Choroid plexus epithelial cell (primary cell): ENCODE results near the gene MAB21L4.

Experiments used
- DNase-seq: peaks from one replicate; pipeline ENCODE4 v3.0.0-alpha.2; 2010; ENCODE audit warnings: low read depth
- H3K4me3 ChIP-seq: 2 replicates; pipeline ENCODE4 v1.5.1; 2011; ENCODE audit warnings: low read depth, mild to moderate bottlenecking, control low read depth, low read length, moderate library complexity
- TF ChIP-seq, protein P1 (sequence below): conservative IDR thresholded peaks from 2 replicates; pipeline ENCODE4 v1.5.1; 2011; ENCODE audit warnings: low read depth, mild to moderate bottlenecking, control low read depth, inconsistent platforms, low read length, moderate library complexity

Gene MAB21L4

DNA sequence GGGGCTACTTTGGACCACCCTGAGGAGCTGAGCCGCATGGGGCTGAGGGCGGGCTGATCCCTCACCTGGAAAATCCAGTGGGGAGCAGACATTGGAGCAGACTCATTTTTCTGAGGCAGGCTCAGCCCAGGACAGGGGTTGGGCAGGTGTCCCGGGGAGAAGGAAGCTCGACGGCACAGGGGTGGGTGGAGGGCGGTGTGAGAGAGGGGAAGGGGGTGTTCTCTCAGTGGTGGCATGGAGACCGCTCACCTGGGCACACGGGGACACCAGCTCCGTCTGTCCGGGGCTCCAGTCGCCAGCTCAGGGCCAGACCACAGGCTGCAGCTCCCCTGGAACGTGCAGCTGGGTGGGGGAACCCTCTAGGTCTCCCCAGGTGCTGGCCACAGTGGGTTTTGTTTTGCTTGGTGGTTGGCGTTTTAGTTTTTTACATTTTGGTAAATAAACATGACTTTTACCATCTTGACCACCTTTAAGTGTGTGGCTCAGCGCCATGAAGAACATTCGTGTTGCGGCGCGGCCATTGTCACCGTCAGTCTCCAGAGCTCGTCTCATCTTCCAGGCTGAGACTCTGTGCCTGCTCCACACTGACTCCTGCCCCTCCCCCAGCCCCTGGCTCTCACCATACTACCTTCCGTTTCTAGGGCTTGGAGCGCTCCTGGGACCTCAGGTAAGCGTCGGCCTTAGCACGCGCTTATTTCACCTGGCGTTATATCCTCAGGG, 4.3 kb upstream of the MAB21L4 start:
- H3K4me3 ChIP-seq: no peak overlapping the region
- TF ChIP-seq, protein P1, sequence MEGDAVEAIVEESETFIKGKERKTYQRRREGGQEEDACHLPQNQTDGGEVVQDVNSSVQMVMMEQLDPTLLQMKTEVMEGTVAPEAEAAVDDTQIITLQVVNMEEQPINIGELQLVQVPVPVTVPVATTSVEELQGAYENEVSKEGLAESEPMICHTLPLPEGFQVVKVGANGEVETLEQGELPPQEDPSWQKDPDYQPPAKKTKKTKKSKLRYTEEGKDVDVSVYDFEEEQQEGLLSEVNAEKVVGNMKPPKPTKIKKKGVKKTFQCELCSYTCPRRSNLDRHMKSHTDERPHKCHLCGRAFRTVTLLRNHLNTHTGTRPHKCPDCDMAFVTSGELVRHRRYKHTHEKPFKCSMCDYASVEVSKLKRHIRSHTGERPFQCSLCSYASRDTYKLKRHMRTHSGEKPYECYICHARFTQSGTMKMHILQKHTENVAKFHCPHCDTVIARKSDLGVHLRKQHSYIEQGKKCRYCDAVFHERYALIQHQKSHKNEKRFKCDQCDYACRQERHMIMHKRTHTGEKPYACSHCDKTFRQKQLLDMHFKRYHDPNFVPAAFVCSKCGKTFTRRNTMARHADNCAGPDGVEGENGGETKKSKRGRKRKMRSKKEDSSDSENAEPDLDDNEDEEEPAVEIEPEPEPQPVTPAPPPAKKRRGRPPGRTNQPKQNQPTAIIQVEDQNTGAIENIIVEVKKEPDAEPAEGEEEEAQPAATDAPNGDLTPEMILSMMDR: no peak
- no peak for DNase-seq

DNA sequence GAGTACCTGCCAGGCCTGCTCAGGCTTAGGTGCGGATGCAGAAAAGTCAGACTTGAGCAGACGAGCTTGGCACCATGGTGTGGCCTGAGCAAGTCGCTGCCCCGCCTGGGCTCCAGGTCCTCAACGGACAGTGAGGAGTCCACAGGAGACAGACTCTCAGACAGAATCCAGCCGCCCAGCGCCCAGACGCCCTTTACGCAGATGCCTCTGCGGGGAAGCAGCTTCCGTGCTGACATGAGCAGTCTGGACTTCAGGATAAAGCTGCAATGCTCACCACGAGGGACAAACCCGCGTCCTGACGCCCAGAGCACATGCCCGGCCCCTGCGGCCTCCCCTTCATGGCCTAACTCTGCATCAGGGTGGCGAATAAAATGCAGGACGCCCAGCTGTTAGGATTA, 3.5 kb upstream of the MAB21L4 start:
- DNase-seq: no peak
- no peak overlapping the region for H3K4me3 ChIP-seq
- TF ChIP-seq, protein P1: no peak

DNA sequence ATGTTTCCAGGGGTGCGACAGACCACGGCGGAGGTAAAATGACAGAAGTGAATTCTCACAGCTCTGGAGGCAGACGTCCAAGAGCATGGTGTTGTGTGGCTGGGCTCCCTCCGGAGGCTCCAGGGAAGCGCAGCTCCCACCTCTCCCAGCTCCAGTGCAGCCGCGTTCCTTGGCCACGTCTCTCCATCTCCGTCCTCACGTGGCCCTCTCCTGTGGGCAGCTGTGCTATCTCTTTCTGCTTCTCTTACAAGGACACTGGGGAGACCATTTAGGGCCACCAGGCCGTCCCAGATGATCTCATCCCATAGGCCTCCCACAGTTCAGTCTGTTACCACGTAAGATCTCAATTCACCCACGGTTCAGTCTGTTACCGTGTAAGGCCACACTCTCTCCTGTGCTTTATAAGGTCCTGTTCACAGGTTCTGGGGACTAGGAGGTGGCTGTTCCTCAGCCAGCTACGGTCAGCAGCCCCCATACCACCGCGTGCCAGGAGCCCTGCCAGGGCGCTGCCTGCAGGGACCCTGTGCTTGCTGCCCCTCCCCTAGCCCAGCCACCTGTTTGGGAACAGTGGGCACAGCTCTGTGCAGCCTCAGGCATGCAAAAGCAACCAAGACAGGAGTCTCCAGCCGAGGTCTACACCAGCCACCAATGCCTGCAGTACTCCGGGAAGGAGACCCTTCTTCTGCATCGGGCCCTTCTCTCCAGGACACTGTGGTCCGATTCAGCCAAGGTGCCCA, 2.9 kb upstream of the MAB21L4 start:
- TF ChIP-seq, protein P1: no peak
- H3K4me3 ChIP-seq: no peak overlapping the region
- no peak for DNase-seq

DNA sequence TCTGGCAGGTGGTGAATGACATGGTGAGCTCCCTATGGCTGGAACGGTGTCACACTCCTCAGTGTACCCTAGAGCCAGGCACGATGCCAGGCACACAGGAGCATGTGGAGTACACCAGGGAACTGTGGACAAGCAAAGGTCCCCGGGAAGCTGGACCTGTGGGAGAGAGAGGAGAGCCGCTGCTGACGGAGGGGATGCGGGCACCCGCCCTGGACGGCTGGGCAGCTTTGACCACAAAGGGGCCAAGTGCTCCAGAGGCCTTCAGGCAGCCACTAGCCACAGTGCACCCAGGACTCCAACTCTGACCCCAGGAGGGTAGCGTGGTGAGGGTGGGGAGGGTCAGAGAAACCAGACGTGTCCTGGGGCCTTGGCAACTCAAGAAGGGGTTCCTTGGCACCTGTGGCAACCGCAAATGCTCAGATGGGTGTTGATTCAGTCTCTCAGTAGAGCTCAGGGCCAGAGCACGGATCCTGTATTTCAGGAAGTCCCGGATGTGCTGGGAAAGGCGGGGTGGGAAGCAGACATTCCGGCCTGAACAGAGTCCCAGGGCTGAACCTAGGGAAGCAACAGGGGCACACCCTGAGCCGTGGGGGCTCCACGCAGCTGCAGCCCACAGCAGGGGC, 2.3 kb upstream of the MAB21L4 start:
- H3K4me3 ChIP-seq: no peak overlapping the region
- TF ChIP-seq, protein P1: no peak
- no peak for DNase-seq

DNA sequence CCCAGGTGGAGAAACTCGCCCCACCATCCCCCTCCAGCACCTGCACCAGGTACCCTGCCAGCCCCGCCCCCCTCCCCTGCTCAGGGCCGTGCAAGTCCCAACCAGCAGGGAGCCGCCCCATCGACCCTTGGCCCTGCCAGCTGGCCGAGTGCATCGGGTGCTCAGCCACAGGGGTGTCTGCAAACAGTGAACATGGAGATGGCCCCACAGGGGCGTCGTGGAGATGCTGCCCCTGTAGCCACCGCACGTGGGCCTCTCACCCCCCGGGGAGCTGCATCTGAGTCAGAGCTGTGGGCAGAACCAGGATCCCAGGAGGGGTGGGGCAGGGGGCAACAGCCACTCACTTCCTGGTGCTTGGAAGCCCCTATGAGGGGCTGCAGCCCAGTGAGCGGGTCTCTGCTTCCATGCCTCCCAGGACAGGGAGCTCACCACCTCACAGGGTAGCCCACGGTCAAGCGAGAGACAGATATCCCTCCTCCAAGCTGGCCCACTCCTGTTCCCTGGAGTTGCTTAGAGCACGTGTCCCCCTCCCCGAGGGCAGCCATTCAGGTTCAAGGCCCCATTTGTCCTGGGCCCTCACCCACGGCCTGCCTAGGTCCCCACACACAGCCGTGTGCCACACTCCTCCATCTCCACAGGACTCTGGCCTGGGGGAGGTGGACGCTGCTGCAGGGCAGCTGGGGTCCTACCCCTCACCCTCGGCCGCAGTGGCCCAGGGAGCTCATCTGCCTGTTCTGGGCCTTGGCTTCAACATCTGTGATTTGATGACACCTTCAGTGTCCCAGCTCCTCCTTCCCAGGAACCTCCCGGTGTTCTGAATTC, 1.1 kb upstream of the MAB21L4 start:
- no peak for DNase-seq
- no peak overlapping the region for H3K4me3 ChIP-seq
- TF ChIP-seq, protein P1: no peak

DNA sequence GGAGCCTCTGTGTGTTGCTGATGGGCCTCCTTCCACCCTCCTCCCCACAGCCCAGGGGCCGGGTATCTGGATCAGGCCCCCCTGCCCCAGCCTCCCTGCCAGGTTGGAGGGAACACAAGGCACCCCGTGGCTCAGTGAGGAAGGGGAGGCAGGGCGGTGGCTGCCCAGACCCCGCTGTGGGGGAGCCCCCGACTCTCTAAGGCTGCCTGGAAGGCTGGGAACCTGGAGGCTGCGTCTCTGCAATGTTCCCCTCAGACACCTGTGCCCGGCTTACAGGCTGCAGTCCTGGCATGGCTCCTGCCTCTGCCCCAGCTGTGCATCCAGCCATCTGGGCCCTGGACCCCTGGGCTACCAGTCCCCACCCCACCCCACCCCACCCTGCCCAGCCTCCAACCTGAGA, 438 bp upstream of the MAB21L4 start:
- H3K4me3 ChIP-seq: no peak overlapping the region
- no peak for DNase-seq
- TF ChIP-seq, protein P1: no peak
